ENCODE results near the gene SCN8A.
A peak's percentile ranks its signal among the peaks of the same experiment; 100 is the strongest.

The SCN8A gene

GRCh38 chr12:51813931-51814310 is 222.9 kb downstream of the SCN8A start:
- WGBS, 2 experiments (ENCODE audit: insufficient coverage in 2 of 2), result 3 to 5% methylated on average over 24 to 29 of the region's 34 CpGs
- Histone ChIP-seq H3K27ac (ENCODE audit: low read depth, low read length, severe bottlenecking) (no peak overlapping the region), H3K36me3 (ENCODE audit: control insufficient read depth, insufficient read depth, low read length) (no peaks in the 10 kb centered on the region), H3K9me3 (ENCODE audit: control insufficient read depth, low read length) (no peaks in the 10 kb centered on the region), H3K4me1 (ENCODE audit: control insufficient read depth, insufficient read depth, low read length, poor library complexity, severe bottlenecking) (peaks cover 5% of the 10 kb centered on the region), H3K4me3 (ENCODE audit: extremely low read depth, insufficient read depth, low read length, poor library complexity, severe bottlenecking) (peak overlapping the region; percentile 35)

GRCh38 chr12:51814311-51815088 is 223.5 kb downstream of the SCN8A start:
- Histone ChIP-seq H3K4me3 (ENCODE audit: extremely low read depth, insufficient read depth, low read length, poor library complexity, severe bottlenecking) (peak overlapping the region; percentile 35), H3K27ac (ENCODE audit: low read depth, low read length, severe bottlenecking) (peak overlapping the region; percentile 41), H3K36me3 (ENCODE audit: control insufficient read depth, insufficient read depth, low read length) (peaks cover 2% of the 10 kb centered on the region), H3K4me1 (ENCODE audit: control insufficient read depth, insufficient read depth, low read length, poor library complexity, severe bottlenecking) (peaks cover 5% of the 10 kb centered on the region), H3K9me3 (ENCODE audit: control insufficient read depth, low read length) (no peaks in the 10 kb centered on the region)
- 5 to 11% methylated on average over 72 to 97 of the region's 100 CpGs for WGBS, 2 experiments (ENCODE audit: insufficient coverage in 2 of 2)

- WGBS, 2 experiments (ENCODE audit: insufficient coverage in 2 of 2), result 67 to 72% methylated on average over 3 to 4 of the region's 6 CpGs
- Histone ChIP-seq H3K9me3 (ENCODE audit: control insufficient read depth, low read length) (no peaks in the 10 kb centered on the region), H3K27ac (ENCODE audit: low read depth, low read length, severe bottlenecking) (no peak overlapping the region), H3K36me3 (ENCODE audit: control insufficient read depth, insufficient read depth, low read length) (peaks cover 5% of the 10 kb centered on the region), H3K4me1 (ENCODE audit: control insufficient read depth, insufficient read depth, low read length, poor library complexity, severe bottlenecking) (peaks cover 8% of the 10 kb centered on the region), H3K4me3 (ENCODE audit: extremely low read depth, insufficient read depth, low read length, poor library complexity, severe bottlenecking) (no peak overlapping the region)
Observed at GRCh38 chr12:51815571-51815970, 224.5 kb downstream of the SCN8A start.

GRCh38 chr12:51817027-51817953 is 226.3 kb downstream of the SCN8A start:
- peaks cover 10% of the 10 kb centered on the region for H3K36me3 ChIP-seq (ENCODE audit: control insufficient read depth, insufficient read depth, low read length)
- H3K4me1 ChIP-seq (ENCODE audit: control insufficient read depth, insufficient read depth, low read length, poor library complexity, severe bottlenecking), result peaks cover 8% of the 10 kb centered on the region
- H3K4me3 ChIP-seq (ENCODE audit: extremely low read depth, insufficient read depth, low read length, poor library complexity, severe bottlenecking), result no peak overlapping the region
- 86 to 92% methylated on average over 7 to 8 of the region's 10 CpGs for WGBS, 2 experiments (ENCODE audit: insufficient coverage in 2 of 2)
- H3K9me3 ChIP-seq (ENCODE audit: control insufficient read depth, low read length), result no peaks in the 10 kb centered on the region
- H3K27ac ChIP-seq (ENCODE audit: low read depth, low read length, severe bottlenecking), result no peak overlapping the region

GRCh38 chr12:51818086-51818485 is 227.1 kb downstream of the SCN8A start:
- Histone ChIP-seq H3K27ac (ENCODE audit: low read depth, low read length, severe bottlenecking) (no peak overlapping the region), H3K4me3 (ENCODE audit: extremely low read depth, insufficient read depth, low read length, poor library complexity, severe bottlenecking) (no peak overlapping the region), H3K36me3 (ENCODE audit: control insufficient read depth, insufficient read depth, low read length) (peaks cover 16% of the 10 kb centered on the region), H3K4me1 (ENCODE audit: control insufficient read depth, insufficient read depth, low read length, poor library complexity, severe bottlenecking) (peaks cover 8% of the 10 kb centered on the region), H3K9me3 (ENCODE audit: control insufficient read depth, low read length) (no peaks in the 10 kb centered on the region)
- 90% methylated on average over 2 of the region's 5 CpGs; no CpG with 5 or more reads in 1 of the 2 experiments for WGBS, 2 experiments (ENCODE audit: insufficient coverage in 2 of 2)

GRCh38 chr12:51818566-51819300 is 227.7 kb downstream of the SCN8A start:
- Histone ChIP-seq H3K9me3 (ENCODE audit: control insufficient read depth, low read length) (no peaks in the 10 kb centered on the region), H3K27ac (ENCODE audit: low read depth, low read length, severe bottlenecking) (no peak overlapping the region), H3K4me1 (ENCODE audit: control insufficient read depth, insufficient read depth, low read length, poor library complexity, severe bottlenecking) (peaks cover 8% of the 10 kb centered on the region), H3K4me3 (ENCODE audit: extremely low read depth, insufficient read depth, low read length, poor library complexity, severe bottlenecking) (no peak overlapping the region), H3K36me3 (ENCODE audit: control insufficient read depth, insufficient read depth, low read length) (peaks cover 21% of the 10 kb centered on the region)
- whole genome bisulfite sequencing, 2 experiments (ENCODE audit: insufficient coverage in 2 of 2), result 76 to 100% methylated on average over 2 to 3 of the region's 4 CpGs

GRCh38 chr12:51819736-51820525 is 228.9 kb downstream of the SCN8A start:
- Histone ChIP-seq H3K4me3 (ENCODE audit: extremely low read depth, insufficient read depth, low read length, poor library complexity, severe bottlenecking) (peak overlapping the region; percentile 25), H3K9me3 (ENCODE audit: control insufficient read depth, low read length) (no peaks in the 10 kb centered on the region), H3K27ac (ENCODE audit: low read depth, low read length, severe bottlenecking) (no peak overlapping the region), H3K4me1 (ENCODE audit: control insufficient read depth, insufficient read depth, low read length, poor library complexity, severe bottlenecking) (peaks cover 4% of the 10 kb centered on the region), H3K36me3 (ENCODE audit: control insufficient read depth, insufficient read depth, low read length) (peaks cover 21% of the 10 kb centered on the region)
- 61 to 68% methylated on average over 11 to 30 of the region's 32 CpGs for WGBS, 2 experiments (ENCODE audit: insufficient coverage in 2 of 2)

GRCh38 chr12:51820526-51821439 is 229.8 kb downstream of the SCN8A start:
- Histone ChIP-seq H3K4me3 (ENCODE audit: extremely low read depth, insufficient read depth, low read length, poor library complexity, severe bottlenecking) (peak overlapping the region; percentile 26), H3K9me3 (ENCODE audit: control insufficient read depth, low read length) (no peaks in the 10 kb centered on the region), H3K36me3 (ENCODE audit: control insufficient read depth, insufficient read depth, low read length) (peaks cover 21% of the 10 kb centered on the region), H3K4me1 (ENCODE audit: control insufficient read depth, insufficient read depth, low read length, poor library complexity, severe bottlenecking) (peaks cover 3% of the 10 kb centered on the region), H3K27ac (ENCODE audit: low read depth, low read length, severe bottlenecking) (no peak overlapping the region)
- whole genome bisulfite sequencing, 2 experiments (ENCODE audit: insufficient coverage in 2 of 2), result 17 to 19% methylated on average over 73 to 108 of the region's 113 CpGs

- Histone ChIP-seq H3K27ac (ENCODE audit: low read depth, low read length, severe bottlenecking) (no peak overlapping the region), H3K9me3 (ENCODE audit: control insufficient read depth, low read length) (no peaks in the 10 kb centered on the region), H3K36me3 (ENCODE audit: control insufficient read depth, insufficient read depth, low read length) (peaks cover 21% of the 10 kb centered on the region), H3K4me1 (ENCODE audit: control insufficient read depth, insufficient read depth, low read length, poor library complexity, severe bottlenecking) (peaks cover 3% of the 10 kb centered on the region), H3K4me3 (ENCODE audit: extremely low read depth, insufficient read depth, low read length, poor library complexity, severe bottlenecking) (peak overlapping the region; percentile 26)
- 77 to 80% methylated on average over 41 to 97 of the region's 101 CpGs for WGBS, 2 experiments (ENCODE audit: insufficient coverage in 2 of 2)
Observed at GRCh38 chr12:51821440-51822260, 230.6 kb downstream of the SCN8A start.

Data from mesodermal cell (in vitro differentiated cells).